ENCODE measurements around the gene BST2.

DNA sequence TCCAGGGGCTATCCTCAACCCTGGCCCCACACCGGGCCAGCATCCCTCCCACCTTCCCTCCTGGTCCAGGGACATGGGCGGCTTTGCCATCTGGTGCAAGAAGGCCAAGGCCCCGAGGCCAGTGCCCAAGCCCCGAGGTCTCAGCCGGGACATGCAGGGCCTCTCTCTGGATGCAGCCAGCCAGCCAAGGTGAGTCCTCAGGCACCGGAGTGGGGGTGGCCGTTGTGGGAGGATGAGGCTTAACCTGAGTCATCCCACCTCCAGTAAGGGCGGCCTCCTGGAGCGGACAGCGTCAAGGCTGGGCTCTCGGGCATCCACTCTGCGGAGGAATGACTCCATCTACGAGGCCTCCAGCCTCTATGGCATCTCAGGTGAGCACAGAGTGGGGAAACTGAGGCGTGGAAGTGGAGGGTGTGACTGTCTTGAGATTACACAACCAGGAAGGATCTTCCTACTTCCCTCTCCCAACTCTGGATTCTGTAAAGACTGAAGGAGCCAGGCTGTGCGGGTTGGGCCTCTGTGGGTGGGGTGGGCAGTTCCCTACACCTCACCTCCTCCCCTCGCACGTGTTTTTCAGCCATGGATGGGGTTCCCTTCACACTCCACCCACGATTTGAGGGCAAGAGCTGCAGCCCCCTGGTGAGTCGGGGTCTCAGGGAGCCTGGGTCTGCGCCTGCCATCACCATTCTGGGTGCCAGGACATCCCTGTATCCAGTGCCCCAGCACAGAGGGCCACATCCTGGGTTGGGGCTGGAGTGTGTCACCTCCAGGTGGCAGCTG is 18.2 kb upstream of the BST2 start:
- TF ChIP-seq RAD21 (IDR thresholded peaks at IDR 0.05 in 1 of 2, conservative IDR thresholded peaks at IDR 0.05 in 1 of 2; ENCODE audit: low read depth in 2 of 2, low read length in 2 of 2): no peak
- no peak for TF ChIP-seq POLR2A (IDR thresholded peaks at IDR 0.05; ENCODE audit: control extremely low read depth in 1 of 2, low read depth in 2 of 2, low read length in 2 of 2)
- TF ChIP-seq, protein P1, sequence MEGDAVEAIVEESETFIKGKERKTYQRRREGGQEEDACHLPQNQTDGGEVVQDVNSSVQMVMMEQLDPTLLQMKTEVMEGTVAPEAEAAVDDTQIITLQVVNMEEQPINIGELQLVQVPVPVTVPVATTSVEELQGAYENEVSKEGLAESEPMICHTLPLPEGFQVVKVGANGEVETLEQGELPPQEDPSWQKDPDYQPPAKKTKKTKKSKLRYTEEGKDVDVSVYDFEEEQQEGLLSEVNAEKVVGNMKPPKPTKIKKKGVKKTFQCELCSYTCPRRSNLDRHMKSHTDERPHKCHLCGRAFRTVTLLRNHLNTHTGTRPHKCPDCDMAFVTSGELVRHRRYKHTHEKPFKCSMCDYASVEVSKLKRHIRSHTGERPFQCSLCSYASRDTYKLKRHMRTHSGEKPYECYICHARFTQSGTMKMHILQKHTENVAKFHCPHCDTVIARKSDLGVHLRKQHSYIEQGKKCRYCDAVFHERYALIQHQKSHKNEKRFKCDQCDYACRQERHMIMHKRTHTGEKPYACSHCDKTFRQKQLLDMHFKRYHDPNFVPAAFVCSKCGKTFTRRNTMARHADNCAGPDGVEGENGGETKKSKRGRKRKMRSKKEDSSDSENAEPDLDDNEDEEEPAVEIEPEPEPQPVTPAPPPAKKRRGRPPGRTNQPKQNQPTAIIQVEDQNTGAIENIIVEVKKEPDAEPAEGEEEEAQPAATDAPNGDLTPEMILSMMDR (IDR thresholded peaks at IDR 0.05; ENCODE audit: control extremely low read depth in 1 of 3, insufficient read depth in 1 of 3, low read depth in 1 of 3, low read length in 3 of 3): no peak
- TF ChIP-seq POLR2AphosphoS5 (IDR thresholded peaks at IDR 0.05; ENCODE audit: low read depth, low read length): no peak
- no peak for TF ChIP-seq EP300 (IDR thresholded peaks at IDR 0.05; ENCODE audit: borderline replicate concordance in 1 of 2, low read depth in 2 of 2, low read length in 2 of 2)
- no peak for TF ChIP-seq JUND (IDR thresholded peaks at IDR 0.05; ENCODE audit: low read length)
- TF ChIP-seq EZH2 (IDR thresholded peaks at IDR 0.05; ENCODE audit: low read depth, low read length, severe bottlenecking): no peak

Data from H1 (cell line).